Testis (tissue), 2 donors: Measurements from ENCODE around the gene UNC13D.

Experiments used
- CTCF ChIP-seq, 3 experiments: fragments of 450-650 bp in 2 of 3; fragments of 200-600 bp in 1 of 3; sonication (generic) in 1 of 3; IDR thresholded peaks; one replicate each; pipeline ENCODE4 v1.5.1; 2016 to 2019; ENCODE audit warnings: antibody characterized with exemption in 3 of 3, mild to moderate bottlenecking in 2 of 3, moderate library complexity in 1 of 3
- POLR2A ChIP-seq: fragments of 450-650 bp; IDR thresholded peaks from one replicate; pipeline ENCODE4 v1.6.1; 2017; ENCODE audit warnings: antibody characterized with exemption, mild to moderate bottlenecking, moderate library complexity

DNA sequence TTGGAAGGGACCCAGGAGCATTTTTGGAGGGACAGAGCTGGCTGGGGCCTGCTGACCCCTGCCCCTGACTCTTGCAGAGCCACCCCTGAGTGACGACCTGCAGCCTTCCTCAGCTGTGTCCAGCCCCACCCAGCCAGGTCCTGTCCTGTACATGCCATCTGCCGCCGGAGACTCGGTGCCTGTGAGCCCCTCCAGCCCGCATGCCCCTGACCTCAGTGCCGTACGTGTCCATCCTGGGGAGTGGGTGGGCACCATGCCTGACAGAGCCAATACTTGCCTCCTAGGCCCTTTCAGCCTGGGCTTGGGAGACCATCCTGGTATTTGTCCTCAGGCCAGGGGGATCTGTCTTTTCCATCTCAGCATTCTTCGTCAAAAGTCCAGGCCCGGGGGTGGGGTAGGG is 27.5 kb downstream of the UNC13D start:
- TF ChIP-seq CTCF (IDR thresholded peaks at IDR 0.05) (no peak), POLR2A (no peak)
